Metanephros (tissue), 1 donor: ENCODE measurements around the gene MAOA. TPM values are rescaled to one million over a fixed set of nuclear protein-coding genes. Genes with fewer than 3 reads are reported as not detected.

Experiments
- total RNA-seq: library from RNA; depleted of rRNA; stranded (reverse); fragments of >200 nt; gene quantifications from one replicate; pipeline ENCODE4 v1.2.3, GENCODE V29; 2014

Gene MAOA
- 14.7 TPM for total RNA-seq

DNA sequence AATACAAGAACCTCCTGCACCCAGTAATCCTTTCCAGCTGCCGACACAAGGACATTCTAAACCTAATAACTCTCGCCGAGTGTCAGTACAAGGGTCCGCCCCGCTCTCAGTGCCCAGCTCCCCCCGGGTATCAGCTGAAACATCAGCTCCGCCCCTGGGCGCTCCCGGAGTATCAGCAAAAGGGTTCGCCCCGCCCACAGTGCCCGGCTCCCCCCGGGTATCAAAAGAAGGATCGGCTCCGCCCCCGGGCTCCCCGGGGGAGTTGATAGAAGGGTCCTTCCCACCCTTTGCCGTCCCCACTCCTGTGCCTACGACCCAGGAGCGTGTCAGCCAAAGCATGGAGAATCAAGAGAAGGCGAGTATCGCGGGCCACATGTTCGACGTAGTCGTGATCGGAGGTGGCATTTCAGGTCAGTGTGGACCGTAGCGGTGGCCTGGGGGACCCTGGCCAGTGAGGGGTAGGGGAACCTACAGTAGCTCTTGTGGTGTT is at the start of gene MAOA:
MAOA (plus strand) TSS at position 295 of the 490 bp plus-strand sequence; CDS start at position 338, 43 bp downstream.

Other genes starting within 250 kb of the MAOA start
- 12.9 TPM for gene MAOB, start 226.2 kb downstream of the MAOA start, total RNA-seq